ENCODE measurements around the gene RITA1. TPM values are rescaled to one million over a fixed set of nuclear protein-coding genes. Genes with fewer than 3 reads are reported as not detected.
A peak's percentile ranks its signal among the peaks of the same experiment; 100 is the strongest.

RITA1 gene
- total RNA-seq, 2 donors from 2014 or later: 18.8 to 20.3 TPM

DNA sequence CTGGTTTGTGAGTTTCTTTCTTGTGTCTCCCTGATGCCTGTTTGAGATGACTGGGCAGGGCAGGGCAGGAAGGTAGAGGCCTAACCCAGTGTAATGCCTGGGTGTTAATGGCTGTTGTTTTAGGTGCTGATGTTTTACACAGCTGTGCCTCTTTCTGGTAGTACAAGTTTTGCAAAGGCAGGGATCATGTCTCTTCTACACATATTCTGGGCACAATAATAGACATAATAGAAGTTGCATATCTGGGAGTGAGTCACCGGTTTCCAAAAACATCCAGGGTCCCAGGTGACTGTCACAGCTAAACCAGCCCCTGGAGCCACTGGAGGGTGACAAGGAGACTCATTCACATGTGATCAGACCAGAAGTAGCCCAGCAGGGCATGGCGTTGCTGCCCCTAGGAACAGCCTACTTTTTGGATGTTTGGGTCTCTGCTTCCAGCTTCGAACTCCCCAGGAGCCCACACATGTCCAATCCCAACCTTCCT lies 53.8 kb downstream of the RITA1 start:
- H3K27ac Mint-ChIP-seq: no peak overlapping the region
- H3K4me1 Mint-ChIP-seq: peaks cover 5% of the 10 kb centered on the region

DNA sequence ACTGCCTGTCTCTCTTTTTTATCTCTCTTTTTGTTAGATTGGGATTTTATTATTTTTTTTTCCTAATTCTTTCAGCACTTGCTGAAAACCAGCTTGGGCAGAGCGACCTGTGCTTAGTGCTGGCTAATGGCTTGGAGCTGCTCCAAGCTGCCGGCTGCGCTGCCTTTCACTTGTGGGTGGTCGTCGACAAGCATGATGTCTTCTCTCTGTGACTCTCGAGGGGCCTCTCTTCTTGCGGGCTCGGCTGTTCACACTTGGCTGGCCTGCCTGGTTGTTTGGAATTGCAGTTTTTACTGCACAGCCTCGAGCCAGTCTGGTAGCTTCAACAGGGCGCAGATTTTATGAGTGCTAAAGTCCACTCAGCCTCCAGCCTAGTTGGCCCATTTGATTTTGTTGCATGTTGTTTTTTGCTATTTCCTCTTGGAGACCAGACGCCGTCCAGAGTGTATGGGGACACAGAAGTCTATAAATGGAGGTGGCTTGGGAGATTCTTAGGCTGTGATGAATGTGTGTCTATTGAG lies 54.4 kb downstream of the RITA1 start:
- H3K27ac ChIP-seq (ENCODE audit: low read depth, low read length): no peak overlapping the region
- Mint-ChIP-seq H3K27ac (no peak overlapping the region), H3K4me3 (no peak overlapping the region)

More for the DNA sequence above, 53.8 kb downstream of the RITA1 start:
- Histone ChIP-seq H3K27ac (ENCODE audit: low read depth, low read length) (no peak overlapping the region), H3K4me1 (ENCODE audit: control insufficient read depth, insufficient read depth, low read length) (no peaks in the 10 kb centered on the region), H3K9ac (ENCODE audit: extremely low read depth, low read length, poor library complexity, severe bottlenecking) (no peak overlapping the region), H3K9me3 (ENCODE audit: control insufficient read depth, low read length) (no peaks in the 10 kb centered on the region), H3K4me3 (ENCODE audit: low read length) (no peak overlapping the region), H3K36me3 (ENCODE audit: control insufficient read depth, insufficient read depth, low read length) (no peaks in the 10 kb centered on the region), H3K27me3 (ENCODE audit: control insufficient read depth, insufficient read depth, low read length, poor library complexity, severe bottlenecking) (peaks cover 6% of the 10 kb centered on the region)
- peaks cover 11% of the 10 kb centered on the region for H3K36me3 Mint-ChIP-seq (ENCODE audit: low read depth)
- peaks cover 14% of the 10 kb centered on the region for H3K27me3 Mint-ChIP-seq (ENCODE audit: insufficient read depth)
- TF ChIP-seq, protein P1, sequence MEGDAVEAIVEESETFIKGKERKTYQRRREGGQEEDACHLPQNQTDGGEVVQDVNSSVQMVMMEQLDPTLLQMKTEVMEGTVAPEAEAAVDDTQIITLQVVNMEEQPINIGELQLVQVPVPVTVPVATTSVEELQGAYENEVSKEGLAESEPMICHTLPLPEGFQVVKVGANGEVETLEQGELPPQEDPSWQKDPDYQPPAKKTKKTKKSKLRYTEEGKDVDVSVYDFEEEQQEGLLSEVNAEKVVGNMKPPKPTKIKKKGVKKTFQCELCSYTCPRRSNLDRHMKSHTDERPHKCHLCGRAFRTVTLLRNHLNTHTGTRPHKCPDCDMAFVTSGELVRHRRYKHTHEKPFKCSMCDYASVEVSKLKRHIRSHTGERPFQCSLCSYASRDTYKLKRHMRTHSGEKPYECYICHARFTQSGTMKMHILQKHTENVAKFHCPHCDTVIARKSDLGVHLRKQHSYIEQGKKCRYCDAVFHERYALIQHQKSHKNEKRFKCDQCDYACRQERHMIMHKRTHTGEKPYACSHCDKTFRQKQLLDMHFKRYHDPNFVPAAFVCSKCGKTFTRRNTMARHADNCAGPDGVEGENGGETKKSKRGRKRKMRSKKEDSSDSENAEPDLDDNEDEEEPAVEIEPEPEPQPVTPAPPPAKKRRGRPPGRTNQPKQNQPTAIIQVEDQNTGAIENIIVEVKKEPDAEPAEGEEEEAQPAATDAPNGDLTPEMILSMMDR (conservative IDR thresholded peaks at IDR 0.05): no peak
- WGBS, 2 experiments (ENCODE audit: insufficient coverage in 1 of 2, insufficient read length in 1 of 2): 92 to 100% methylated on average over 3 of the region's 3 CpGs
- H3K4me3 Mint-ChIP-seq: no peak overlapping the region
- DNase-seq: peak; percentile 60
- H3K9me3 Mint-ChIP-seq: no peaks in the 10 kb centered on the region

DNA sequence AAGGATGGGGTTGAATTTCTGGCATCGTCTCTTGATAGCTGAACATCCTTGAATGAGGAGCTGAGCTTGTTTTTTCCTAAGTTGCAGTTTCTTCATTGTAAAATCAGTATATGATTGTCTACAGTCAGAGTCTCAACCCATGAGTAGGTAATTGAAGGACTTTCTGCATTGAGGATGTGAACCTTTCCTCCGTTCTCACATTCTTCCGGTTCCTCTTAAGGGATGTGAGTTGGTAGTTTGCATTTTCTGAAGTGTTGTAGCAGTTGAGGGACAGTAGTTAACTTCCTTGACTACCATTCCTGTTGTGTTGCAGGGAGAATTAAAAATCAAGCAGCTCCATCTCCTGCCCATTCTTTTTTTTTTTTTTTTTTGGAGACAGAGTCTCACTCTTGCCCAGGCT lies 54.9 kb downstream of the RITA1 start:
- H3K27ac ChIP-seq (ENCODE audit: low read depth, low read length): no peak overlapping the region
- H3K36me3 ChIP-seq (ENCODE audit: control insufficient read depth, insufficient read depth, low read length): no peaks in the 10 kb centered on the region
- Mint-ChIP-seq H3K36me3 (ENCODE audit: low read depth) (peaks cover 11% of the 10 kb centered on the region), H3K4me1 (peaks cover 7% of the 10 kb centered on the region), H3K4me3 (no peak overlapping the region), H3K27ac (no peak overlapping the region), H3K9me3 (no peaks in the 10 kb centered on the region), H3K27me3 (ENCODE audit: insufficient read depth) (peaks cover 19% of the 10 kb centered on the region)
- no peaks in the 10 kb centered on the region for H3K9me3 ChIP-seq (ENCODE audit: control insufficient read depth, low read length)
- TF ChIP-seq, protein P1 (conservative IDR thresholded peaks at IDR 0.05): no peak
- no peak overlapping the region for H3K4me3 ChIP-seq (ENCODE audit: low read length)
- DNase-seq: no peak
- no peak overlapping the region for H3K9ac ChIP-seq (ENCODE audit: extremely low read depth, low read length, poor library complexity, severe bottlenecking)
- no peaks in the 10 kb centered on the region for H3K4me1 ChIP-seq (ENCODE audit: control insufficient read depth, insufficient read depth, low read length)
- WGBS, 2 experiments (ENCODE audit: insufficient coverage in 1 of 2, insufficient read length in 1 of 2): 93% methylated on average over 3 of the region's 3 CpGs
- H3K27me3 ChIP-seq (ENCODE audit: control insufficient read depth, insufficient read depth, low read length, poor library complexity, severe bottlenecking): peaks cover 12% of the 10 kb centered on the region

More for the DNA sequence above, 54.4 kb downstream of the RITA1 start:
- no peak overlapping the region for H3K4me3 ChIP-seq (ENCODE audit: low read length)
- H3K27me3 Mint-ChIP-seq (ENCODE audit: insufficient read depth): peaks cover 19% of the 10 kb centered on the region
- TF ChIP-seq, protein P1 (conservative IDR thresholded peaks at IDR 0.05): no peak
- H3K27me3 ChIP-seq (ENCODE audit: control insufficient read depth, insufficient read depth, low read length, poor library complexity, severe bottlenecking): peaks cover 12% of the 10 kb centered on the region
- no peaks in the 10 kb centered on the region for H3K9me3 ChIP-seq (ENCODE audit: control insufficient read depth, low read length)
- peaks cover 11% of the 10 kb centered on the region for H3K36me3 Mint-ChIP-seq (ENCODE audit: low read depth)
- H3K36me3 ChIP-seq (ENCODE audit: control insufficient read depth, insufficient read depth, low read length): no peaks in the 10 kb centered on the region
- no peak overlapping the region for H3K9ac ChIP-seq (ENCODE audit: extremely low read depth, low read length, poor library complexity, severe bottlenecking)
- H3K4me1 Mint-ChIP-seq: peaks cover 8% of the 10 kb centered on the region
- no peaks in the 10 kb centered on the region for H3K9me3 Mint-ChIP-seq
- DNase-seq: peak; percentile 49
- H3K4me1 ChIP-seq (ENCODE audit: control insufficient read depth, insufficient read depth, low read length): no peaks in the 10 kb centered on the region
- WGBS, 2 experiments (ENCODE audit: insufficient coverage in 1 of 2, insufficient read length in 1 of 2): 86 to 95% methylated on average over 5 to 12 of the region's 12 CpGs
